Lower lobe of right lung (tissue), 2 donors: ENCODE measurements around the gene ADAMTS12. TPM values are rescaled to one million over a fixed set of nuclear protein-coding genes. Genes with fewer than 3 reads are reported as not detected.

Experiments
- ATAC-seq, 2 donors: fragments of 200-7000 bp; cut with Tn5 transposase; one replicate each; pipeline ENCODE4 v1.9.1; 2020 to 2022; ENCODE audit warnings: mild to moderate bottlenecking in 2 of 2, moderate library complexity in 2 of 2
- DNase-seq: peaks from one replicate; pipeline ENCODE4 v3.0.0-alpha.2; 2020
- H3K27ac ChIP-seq: fragments of 200-600 bp; one replicate; pipeline ENCODE4 v1.8.0; 2022
- H3K27me3 ChIP-seq: fragments of 200-600 bp; one replicate; pipeline ENCODE4 v1.8.0; 2022; ENCODE audit warnings: low read depth
- H3K36me3 ChIP-seq: fragments of 200-600 bp; one replicate; pipeline ENCODE4 v1.8.0; 2022; ENCODE audit warnings: mild to moderate bottlenecking
- H3K4me1 ChIP-seq: fragments of 200-600 bp; one replicate; pipeline ENCODE4 v1.8.0; 2022
- H3K4me3 ChIP-seq: fragments of 200-600 bp; one replicate; pipeline ENCODE4 v1.8.0; 2022; ENCODE audit warnings: mild to moderate bottlenecking
- H3K9me3 ChIP-seq: fragments of 200-600 bp; one replicate; pipeline ENCODE4 v1.8.0; 2022
- intact Hi-C: fragments of 100-400 bp; cut with DNase I; formaldehyde crosslinking; loops from one replicate; pipeline ENCODE4 v1.11.0; 2022
- total RNA-seq: library from RNA; stranded (reverse); fragmentation: NEBNext Ultra II Directional; extraction: Animal tissue kit (Norgen Biotek cat#: 25700); gene quantifications from one replicate; pipeline ENCODE4 v1.2.1, GENCODE V29; 2021
- TF ChIP-seq, protein P1 (sequence below): fragments of 200-600 bp; IDR thresholded peaks from one replicate; pipeline ENCODE4 v1.8.0; 2022; ENCODE audit warnings: antibody characterized with exemption, mild to moderate bottlenecking
- donor health status: DM: no; HTN: yes; CAD: no; lungs with severe emphysema.

ADAMTS12 gene
- total RNA-seq, 1 donor from 2014 or later: 7.6 TPM

DNA sequence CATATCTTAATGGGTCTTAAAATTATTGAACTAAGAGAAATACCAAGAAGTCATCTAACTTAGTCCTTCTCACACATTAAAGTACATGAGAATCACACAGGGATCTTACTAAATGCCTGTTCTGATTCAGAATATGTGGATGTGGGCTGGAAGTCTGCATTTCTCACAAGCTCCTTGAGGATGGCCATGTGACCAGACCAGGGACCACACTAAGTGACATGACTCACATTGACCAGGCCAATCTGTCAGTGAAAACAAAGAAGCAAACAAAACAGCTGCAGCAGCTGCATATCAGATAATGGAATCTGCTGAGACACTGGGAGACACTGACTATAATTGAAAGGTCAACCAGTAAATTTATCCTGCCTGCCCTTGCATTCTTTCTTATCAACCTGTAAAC, 110.5 kb downstream of the ADAMTS12 start:
- no peak for ATAC-seq
- TF ChIP-seq, protein P1, sequence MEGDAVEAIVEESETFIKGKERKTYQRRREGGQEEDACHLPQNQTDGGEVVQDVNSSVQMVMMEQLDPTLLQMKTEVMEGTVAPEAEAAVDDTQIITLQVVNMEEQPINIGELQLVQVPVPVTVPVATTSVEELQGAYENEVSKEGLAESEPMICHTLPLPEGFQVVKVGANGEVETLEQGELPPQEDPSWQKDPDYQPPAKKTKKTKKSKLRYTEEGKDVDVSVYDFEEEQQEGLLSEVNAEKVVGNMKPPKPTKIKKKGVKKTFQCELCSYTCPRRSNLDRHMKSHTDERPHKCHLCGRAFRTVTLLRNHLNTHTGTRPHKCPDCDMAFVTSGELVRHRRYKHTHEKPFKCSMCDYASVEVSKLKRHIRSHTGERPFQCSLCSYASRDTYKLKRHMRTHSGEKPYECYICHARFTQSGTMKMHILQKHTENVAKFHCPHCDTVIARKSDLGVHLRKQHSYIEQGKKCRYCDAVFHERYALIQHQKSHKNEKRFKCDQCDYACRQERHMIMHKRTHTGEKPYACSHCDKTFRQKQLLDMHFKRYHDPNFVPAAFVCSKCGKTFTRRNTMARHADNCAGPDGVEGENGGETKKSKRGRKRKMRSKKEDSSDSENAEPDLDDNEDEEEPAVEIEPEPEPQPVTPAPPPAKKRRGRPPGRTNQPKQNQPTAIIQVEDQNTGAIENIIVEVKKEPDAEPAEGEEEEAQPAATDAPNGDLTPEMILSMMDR: no peak
- no peak overlapping the region for H3K27ac ChIP-seq
- no peak overlapping the region for H3K4me3 ChIP-seq
- intact Hi-C loops: no loop called here
- peaks cover 12% of the 10 kb centered on the region for H3K9me3 ChIP-seq
- no peak for DNase-seq
- no peaks in the 10 kb centered on the region for H3K36me3 ChIP-seq
- H3K4me1 ChIP-seq: no peaks in the 10 kb centered on the region
- no peaks in the 10 kb centered on the region for H3K27me3 ChIP-seq

GRCh38 chr5:33776151-33776660, 115.6 kb downstream of the ADAMTS12 start:
- DNase-seq: no peak
- H3K4me1 ChIP-seq: peaks cover 5% of the 10 kb centered on the region
- peaks cover 6% of the 10 kb centered on the region for H3K9me3 ChIP-seq
- H3K4me3 ChIP-seq: no peak overlapping the region
- no peaks in the 10 kb centered on the region for H3K27me3 ChIP-seq
- H3K27ac ChIP-seq: no peak overlapping the region
- ATAC-seq: no peak
- TF ChIP-seq, protein P1: no peak
- intact Hi-C loops: no loop called here
- no peaks in the 10 kb centered on the region for H3K36me3 ChIP-seq

DNA sequence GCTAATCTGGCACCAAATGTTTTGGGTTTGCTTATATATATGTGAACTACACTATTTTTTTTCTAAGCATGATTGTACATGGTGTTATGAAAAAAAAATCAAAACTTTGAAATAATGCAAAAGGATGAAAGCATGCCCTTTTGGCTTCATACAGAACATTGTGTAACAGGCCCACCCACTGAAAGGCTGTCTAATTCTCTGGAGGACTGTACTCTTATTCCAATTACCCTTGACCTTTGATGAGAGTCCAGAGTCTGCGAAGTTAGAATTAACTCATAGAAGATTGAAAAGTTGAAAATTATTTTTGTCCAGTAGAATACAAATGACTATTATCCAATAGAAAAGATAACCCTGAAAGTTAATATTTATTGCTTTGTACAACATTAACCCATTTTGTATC, 117.4 kb downstream of the ADAMTS12 start:
- Histone ChIP-seq H3K4me3 (no peak overlapping the region), H3K27ac (no peak overlapping the region), H3K9me3 (peaks cover 6% of the 10 kb centered on the region), H3K27me3 (no peaks in the 10 kb centered on the region), H3K4me1 (peaks cover 5% of the 10 kb centered on the region), H3K36me3 (no peaks in the 10 kb centered on the region)
- no peak for DNase-seq
- no peak for ATAC-seq
- TF ChIP-seq, protein P1: no peak
- intact Hi-C loops: no loop called here

DNA sequence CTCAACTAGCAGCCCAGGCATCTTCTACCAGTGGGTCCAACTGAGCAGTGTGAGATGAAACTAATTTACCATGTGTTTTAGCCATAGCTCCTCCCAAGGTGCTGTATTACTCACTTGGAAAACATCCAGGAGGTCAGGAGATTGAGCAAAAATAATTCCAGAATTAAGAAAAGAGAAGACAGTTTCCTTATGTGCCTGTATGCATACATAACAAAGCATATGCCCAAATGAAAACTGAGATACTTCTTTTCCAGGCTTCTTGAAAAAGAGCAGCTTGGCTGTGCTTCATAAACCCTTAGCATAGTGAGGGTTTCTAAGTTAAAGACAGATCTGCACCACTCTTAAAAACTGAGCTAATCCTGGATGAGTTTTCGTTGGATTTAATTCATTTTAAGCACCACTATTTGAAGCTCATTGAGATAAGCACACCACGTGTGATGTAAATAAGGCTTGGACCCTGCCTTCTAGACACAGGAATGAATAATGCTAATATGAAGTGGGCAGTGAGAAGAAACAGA, 119.4 kb downstream of the ADAMTS12 start:
- ATAC-seq: no peak
- TF ChIP-seq, protein P1: no peak
- intact Hi-C loops: no loop called here
- no peak for DNase-seq
- no peaks in the 10 kb centered on the region for H3K36me3 ChIP-seq
- peaks cover 5% of the 10 kb centered on the region for H3K4me1 ChIP-seq
- H3K4me3 ChIP-seq: no peak overlapping the region
- H3K9me3 ChIP-seq: no peaks in the 10 kb centered on the region
- H3K27ac ChIP-seq: no peak overlapping the region
- no peaks in the 10 kb centered on the region for H3K27me3 ChIP-seq

GRCh38 chr5:33769968-33770367, 121.8 kb downstream of the ADAMTS12 start:
- intact Hi-C loops: no loop called here
- H3K27me3 ChIP-seq: no peaks in the 10 kb centered on the region
- ATAC-seq: no peak

More at GRCh38 chr5:33769968-33770367, 121.8 kb downstream of the ADAMTS12 start:
- TF ChIP-seq, protein P1: no peak
- H3K4me1 ChIP-seq: peaks cover 5% of the 10 kb centered on the region
- no peak overlapping the region for H3K27ac ChIP-seq
- H3K4me3 ChIP-seq: no peak overlapping the region
- DNase-seq: no peak
- no peaks in the 10 kb centered on the region for H3K9me3 ChIP-seq
- no peaks in the 10 kb centered on the region for H3K36me3 ChIP-seq
